K562 (cell line): ENCODE measurements around the gene DGAT2.

Source experiments
- BMI1 ChIP-seq: fragments of 150-350 bp; IDR thresholded peaks from 2 replicates; pipeline ENCODE4 v1.6.1; 2014; ENCODE audit warnings: low read length
- CHD2 ChIP-seq: IDR thresholded peaks from 2 replicates; pipeline ENCODE4 v1.6.1; 2011; ENCODE audit warnings: low read depth, low read length
- KHSRP ChIP-seq: fragments of 450-650 bp; IDR thresholded peaks from 2 replicates; pipeline ENCODE4 v1.6.1; 2017
- POLR2A ChIP-seq: fragments of 450-650 bp; conservative IDR thresholded peaks from 2 replicates; pipeline ENCODE4 v1.6.1; 2016
- SIN3A ChIP-seq, 2 experiments: fragments of 150-350 bp in 1 of 2; IDR thresholded peaks; 2 replicates each; pipeline ENCODE4 v1.6.1; 2011 to 2016; ENCODE audit warnings: borderline replicate concordance in 2 of 2, low read depth in 2 of 2, low read length in 2 of 2, mild to moderate bottlenecking in 2 of 2, moderate library complexity in 2 of 2; ENCODE audit not compliant: control insufficient read depth in 1 of 2
- SRF ChIP-seq, 2 experiments: fragments of 250-450, 450-650 bp in 1 of 2; sonication (Bioruptor Pico) in 1 of 2; sonication (generic) in 1 of 2; formaldehyde crosslinking; IDR thresholded peaks; 2 replicates each; pipeline versions ENCODE4 v1.5.0 to v1.5.1; 2020 to 2022; ENCODE audit warnings: mild to moderate bottlenecking in 1 of 2, missing genetic modification reagents in 1 of 2
- ZFX ChIP-seq: sonication (generic); formaldehyde crosslinking; IDR thresholded peaks from 2 replicates; pipeline ENCODE4 v1.8.0; 2022; ENCODE audit warnings: mild to moderate bottlenecking, missing genetic modification reagents, moderate library complexity
- ZNF707 ChIP-seq: fragments of 250-450 bp; sonication (Bioruptor Pico); conservative IDR thresholded peaks from 2 replicates; pipeline ENCODE4 v1.8.0; 2022; ENCODE audit warnings: inconsistent platforms, mild to moderate bottlenecking, moderate library complexity
- TF ChIP-seq, protein P1 (sequence below): sonication (generic); formaldehyde crosslinking; IDR thresholded peaks from 2 replicates; pipeline ENCODE4 v1.8.1; 2023; ENCODE audit warnings: mild to moderate bottlenecking, missing genetic modification reagents

DNA sequence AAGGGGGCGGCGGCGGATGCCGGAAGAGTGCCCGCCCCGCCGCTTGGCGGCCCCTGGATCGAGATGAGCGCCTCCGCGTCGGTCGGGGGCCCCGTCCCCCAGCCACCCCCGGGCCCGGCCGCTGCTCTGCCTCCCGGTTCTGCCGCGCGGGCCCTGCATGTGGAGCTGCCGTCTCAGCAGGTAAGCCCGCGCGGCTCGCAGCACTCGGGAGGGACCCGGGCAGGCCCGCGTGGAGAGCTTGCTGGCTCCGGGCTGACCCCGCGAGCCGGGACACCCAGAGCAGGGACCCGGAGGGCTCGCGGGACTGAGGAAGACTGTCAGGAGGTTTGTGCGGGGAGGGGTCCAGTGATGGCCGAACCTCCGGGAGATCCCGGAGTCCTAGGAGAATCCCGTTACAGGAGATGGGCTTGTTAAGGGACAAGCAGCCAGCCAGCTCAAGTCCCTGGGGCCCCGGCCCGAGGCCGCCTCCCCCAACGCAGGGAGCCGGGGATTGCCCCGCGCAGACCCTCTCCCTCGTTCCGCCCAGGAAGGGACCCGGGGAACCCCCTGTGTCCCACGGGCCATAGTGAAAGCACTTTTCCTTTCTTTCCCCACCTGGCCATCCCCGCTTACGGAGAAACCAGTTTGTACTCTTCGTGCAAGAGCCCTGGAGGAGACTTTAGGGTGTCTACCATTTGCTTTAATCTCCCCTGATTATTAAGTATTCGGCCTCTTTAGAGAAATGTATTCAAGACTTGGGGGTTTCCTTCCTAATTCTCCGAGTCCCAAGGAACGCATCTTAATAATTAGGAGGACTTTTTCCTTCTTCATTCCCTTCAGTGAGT is 47.0 kb downstream of the DGAT2 start:
- TF ChIP-seq ZNF707 (CRISPR knock-in tag) (no peak), SRF (CRISPR knock-in tag; IDR thresholded peaks at IDR 0.05) (no peak), SIN3A (IDR thresholded peaks at IDR 0.05; ENCODE audit: borderline replicate concordance in 2 of 2, control insufficient read depth in 1 of 2, low read depth in 2 of 2, low read length in 2 of 2) (peak in 1 of 2 experiments; percentile 41; a peak in 1 of 4 replicates), ZFX (CRISPR knock-in tag) (peak; percentile 73), BMI1 (no peak), KHSRP (no peak), POLR2A (peak; percentile 17; the same call in 1 of the 2 replicates), CHD2 (no peak)
- TF ChIP-seq, protein P1, sequence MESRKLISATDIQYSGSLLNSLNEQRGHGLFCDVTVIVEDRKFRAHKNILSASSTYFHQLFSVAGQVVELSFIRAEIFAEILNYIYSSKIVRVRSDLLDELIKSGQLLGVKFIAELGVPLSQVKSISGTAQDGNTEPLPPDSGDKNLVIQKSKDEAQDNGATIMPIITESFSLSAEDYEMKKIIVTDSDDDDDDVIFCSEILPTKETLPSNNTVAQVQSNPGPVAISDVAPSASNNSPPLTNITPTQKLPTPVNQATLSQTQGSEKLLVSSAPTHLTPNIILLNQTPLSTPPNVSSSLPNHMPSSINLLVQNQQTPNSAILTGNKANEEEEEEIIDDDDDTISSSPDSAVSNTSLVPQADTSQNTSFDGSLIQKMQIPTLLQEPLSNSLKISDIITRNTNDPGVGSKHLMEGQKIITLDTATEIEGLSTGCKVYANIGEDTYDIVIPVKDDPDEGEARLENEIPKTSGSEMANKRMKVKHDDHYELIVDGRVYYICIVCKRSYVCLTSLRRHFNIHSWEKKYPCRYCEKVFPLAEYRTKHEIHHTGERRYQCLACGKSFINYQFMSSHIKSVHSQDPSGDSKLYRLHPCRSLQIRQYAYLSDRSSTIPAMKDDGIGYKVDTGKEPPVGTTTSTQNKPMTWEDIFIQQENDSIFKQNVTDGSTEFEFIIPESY (CRISPR knock-in tag), result no peak
